Keratinocyte (primary cell): ENCODE data around the gene REPIN1.

ENCODE experiments used
- CTCF ChIP-seq, 3 experiments: IDR thresholded peaks in 1 of 3; conservative IDR thresholded peaks in 1 of 3; optimal IDR thresholded peaks in 1 of 3; 2 replicates in 2 of 3; 3 replicates in 1 of 3; pipeline versions ENCODE3 to v1.5.1; 2011; ENCODE audit warnings: low read length in 3 of 3, mild to moderate bottlenecking in 3 of 3, moderate library complexity in 2 of 3, control low read depth in 1 of 3, inconsistent platforms in 1 of 3; ENCODE audit not compliant: insufficient read depth in 2 of 3; ENCODE audit errors: extremely low read depth in 1 of 3
- EZH2 ChIP-seq: IDR thresholded peaks from one replicate; pipeline ENCODE4 v1.6.1; 2012; ENCODE audit warnings: inconsistent platforms, mild to moderate bottlenecking, low read length, moderate library complexity

- TF ChIP-seq CTCF (optimal IDR thresholded peaks at IDR 0.05 in 1 of 3, IDR thresholded peaks at IDR 0.05 in 1 of 3, conservative IDR thresholded peaks at IDR 0.05 in 1 of 3; ENCODE audit: extremely low read depth in 1 of 3, insufficient read depth in 2 of 3, low read length in 3 of 3) (no peak), EZH2 (no peak)
These were observed 21.6 kb downstream of the REPIN1 start for GRCh38 chr7:150390205-150390604.
